ENCODE data around the gene KRTAP3-1.
"Not testable (repeated sequence)": the region's sequence is repeated elsewhere in the genome, so short reads cannot be mapped to it uniquely, and the experiment has no call there.

Gene KRTAP3-1

DNA sequence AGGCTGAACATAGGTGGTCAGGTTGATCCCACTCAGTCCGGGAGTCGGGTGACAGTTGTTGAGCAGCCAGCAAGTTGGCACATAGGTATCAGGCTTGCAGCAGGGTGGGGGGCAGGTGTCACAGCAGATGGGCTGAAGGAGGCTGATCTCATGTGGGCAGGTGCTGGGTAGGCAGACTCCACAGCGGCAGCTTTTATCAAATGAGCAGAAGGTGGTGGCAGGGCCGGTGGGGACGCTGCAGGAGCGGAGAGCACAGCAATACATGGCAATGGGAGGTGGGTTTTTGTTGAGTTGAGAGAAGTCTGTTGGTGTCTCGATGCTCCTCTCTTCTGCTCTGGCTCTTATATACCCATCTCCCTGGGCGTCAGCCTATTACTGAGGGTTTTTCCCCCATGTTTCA, at the start of gene KRTAP3-1:
TSS of gene KRTAP3-1 (minus strand) at position 318 of the 400 bp plus-strand sequence. CDS start at position 264, 54 bp downstream.
- H3K9me3 ChIP-seq (ENCODE audit: severe bottlenecking) = no peaks in the 10 kb centered on the region
- no peak within 1 kb of the TSS for H3K27ac ChIP-seq (ENCODE audit: poor library complexity, severe bottlenecking)
- no peak for TF ChIP-seq CTCF (IDR thresholded peaks at IDR 0.05; ENCODE audit: poor library complexity, severe bottlenecking)
- H3K4me3 ChIP-seq (ENCODE audit: severe bottlenecking) = no peak within 1 kb of the TSS
- DNase-seq (ENCODE audit: low spot score) = no peak
- H3K27me3 ChIP-seq (ENCODE audit: insufficient read depth, poor library complexity, severe bottlenecking) = no peaks in the 10 kb centered on the region
- no peak for ATAC-seq (ENCODE audit: low read depth)
- no peaks in the 10 kb centered on the region for H3K36me3 ChIP-seq (ENCODE audit: low read depth)
- H3K4me1 ChIP-seq (ENCODE audit: insufficient read depth, poor library complexity, severe bottlenecking) = peaks cover 14% of the 10 kb centered on the region

GRCh38 chr17:41057547-41057946, 48.6 kb upstream of the KRTAP3-1 start:
- no peak for TF ChIP-seq CTCF (IDR thresholded peaks at IDR 0.05; ENCODE audit: poor library complexity, severe bottlenecking)
- H3K27ac ChIP-seq (ENCODE audit: poor library complexity, severe bottlenecking) = peak overlapping the region; percentile 95
- H3K4me1 ChIP-seq (ENCODE audit: insufficient read depth, poor library complexity, severe bottlenecking) = peaks cover 39% of the 10 kb centered on the region
- DNase-seq (ENCODE audit: low spot score) (no peak), ATAC-seq (ENCODE audit: low read depth) (no peak)
- no peaks in the 10 kb centered on the region for H3K27me3 ChIP-seq (ENCODE audit: insufficient read depth, poor library complexity, severe bottlenecking)
- H3K36me3 ChIP-seq (ENCODE audit: low read depth) = no peaks in the 10 kb centered on the region
- peaks cover 2% of the 10 kb centered on the region for H3K9me3 ChIP-seq (ENCODE audit: severe bottlenecking)
- H3K4me3 ChIP-seq (ENCODE audit: severe bottlenecking) = no peak overlapping the region

GRCh38 chr17:41055130-41055529, 46.2 kb upstream of the KRTAP3-1 start, which contains the start of gene KRTAP2-2:
KRTAP2-2 (minus strand) TSS chr17:41055230; CDS start chr17:41055211, 19 bp downstream.
- H3K9me3 ChIP-seq (ENCODE audit: severe bottlenecking); ATAC-seq (ENCODE audit: low read depth); H3K4me3 ChIP-seq (ENCODE audit: severe bottlenecking); H3K27me3 ChIP-seq (ENCODE audit: insufficient read depth, poor library complexity, severe bottlenecking); DNase-seq (ENCODE audit: low spot score); H3K27ac ChIP-seq (ENCODE audit: poor library complexity, severe bottlenecking); H3K36me3 ChIP-seq (ENCODE audit: low read depth): not testable (repeated sequence)
- H3K4me1 ChIP-seq (ENCODE audit: insufficient read depth, poor library complexity, severe bottlenecking) = peaks cover 18% of the 10 kb centered on the region

DNA sequence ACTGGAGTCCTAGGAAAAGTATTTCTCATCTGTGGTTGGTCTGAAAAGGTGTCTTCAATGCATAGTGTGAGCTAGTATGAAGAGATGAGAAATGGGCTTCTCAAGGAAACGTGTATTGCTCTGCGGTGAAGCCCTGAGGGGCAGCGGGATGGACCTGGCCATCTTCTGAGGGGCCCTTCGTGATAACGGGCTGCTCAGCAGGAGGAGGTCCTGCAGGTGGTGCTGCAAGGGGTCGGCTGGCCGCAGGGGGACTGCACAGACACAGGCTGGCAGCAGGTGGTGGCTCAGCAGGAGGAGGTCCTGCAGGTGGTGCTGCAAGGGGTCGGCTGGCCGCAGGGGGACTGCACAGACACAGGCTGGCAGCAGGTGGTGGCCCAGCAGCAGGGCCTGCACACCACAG, 45.6 kb upstream of the KRTAP3-1 start:
- not testable (repeated sequence) for ATAC-seq (ENCODE audit: low read depth); H3K9me3 ChIP-seq (ENCODE audit: severe bottlenecking); H3K36me3 ChIP-seq (ENCODE audit: low read depth); H3K4me3 ChIP-seq (ENCODE audit: severe bottlenecking); H3K27me3 ChIP-seq (ENCODE audit: insufficient read depth, poor library complexity, severe bottlenecking); H3K27ac ChIP-seq (ENCODE audit: poor library complexity, severe bottlenecking); DNase-seq (ENCODE audit: low spot score)
- peaks cover 14% of the 10 kb centered on the region for H3K4me1 ChIP-seq (ENCODE audit: insufficient read depth, poor library complexity, severe bottlenecking)

- no peak for DNase-seq (ENCODE audit: low spot score)
- no peaks in the 10 kb centered on the region for H3K27me3 ChIP-seq (ENCODE audit: insufficient read depth, poor library complexity, severe bottlenecking)
- no peaks in the 10 kb centered on the region for H3K36me3 ChIP-seq (ENCODE audit: low read depth)
- peaks cover 2% of the 10 kb centered on the region for H3K9me3 ChIP-seq (ENCODE audit: severe bottlenecking)
- no peak overlapping the region for H3K4me3 ChIP-seq (ENCODE audit: severe bottlenecking)
- TF ChIP-seq CTCF (IDR thresholded peaks at IDR 0.05; ENCODE audit: poor library complexity, severe bottlenecking) = no peak
- no peak overlapping the region for H3K27ac ChIP-seq (ENCODE audit: poor library complexity, severe bottlenecking)
- ATAC-seq (ENCODE audit: low read depth) = no peak
- H3K4me1 ChIP-seq (ENCODE audit: insufficient read depth, poor library complexity, severe bottlenecking) = peaks cover 13% of the 10 kb centered on the region
Observed at GRCh38 chr17:41054025-41054424, 45.1 kb upstream of the KRTAP3-1 start.

GRCh38 chr17:41052566-41052965, 43.6 kb upstream of the KRTAP3-1 start:
- Histone ChIP-seq H3K27me3 (ENCODE audit: insufficient read depth, poor library complexity, severe bottlenecking) (no peaks in the 10 kb centered on the region), H3K9me3 (ENCODE audit: severe bottlenecking) (peaks cover 2% of the 10 kb centered on the region), H3K27ac (ENCODE audit: poor library complexity, severe bottlenecking) (no peak overlapping the region), H3K4me1 (ENCODE audit: insufficient read depth, poor library complexity, severe bottlenecking) (peaks cover 12% of the 10 kb centered on the region), H3K36me3 (ENCODE audit: low read depth) (no peaks in the 10 kb centered on the region), H3K4me3 (ENCODE audit: severe bottlenecking) (no peak overlapping the region)
- DNase-seq (ENCODE audit: low spot score) (no peak), ATAC-seq (ENCODE audit: low read depth) (no peak)
- no peak for TF ChIP-seq CTCF (IDR thresholded peaks at IDR 0.05; ENCODE audit: poor library complexity, severe bottlenecking)

Data from RWPE2 (cell line).